GM18502 (cell line): ENCODE results near the gene PSMC2.

Experiments used
- ATAC-seq: cut with Tn5 transposase; IDR thresholded peaks from one replicate; pipeline ENCODE4 v1.9.1; 2021; ENCODE audit warnings: mild to moderate bottlenecking; ENCODE audit not compliant: unreplicated experiment, poor library complexity

The PSMC2 gene

DNA sequence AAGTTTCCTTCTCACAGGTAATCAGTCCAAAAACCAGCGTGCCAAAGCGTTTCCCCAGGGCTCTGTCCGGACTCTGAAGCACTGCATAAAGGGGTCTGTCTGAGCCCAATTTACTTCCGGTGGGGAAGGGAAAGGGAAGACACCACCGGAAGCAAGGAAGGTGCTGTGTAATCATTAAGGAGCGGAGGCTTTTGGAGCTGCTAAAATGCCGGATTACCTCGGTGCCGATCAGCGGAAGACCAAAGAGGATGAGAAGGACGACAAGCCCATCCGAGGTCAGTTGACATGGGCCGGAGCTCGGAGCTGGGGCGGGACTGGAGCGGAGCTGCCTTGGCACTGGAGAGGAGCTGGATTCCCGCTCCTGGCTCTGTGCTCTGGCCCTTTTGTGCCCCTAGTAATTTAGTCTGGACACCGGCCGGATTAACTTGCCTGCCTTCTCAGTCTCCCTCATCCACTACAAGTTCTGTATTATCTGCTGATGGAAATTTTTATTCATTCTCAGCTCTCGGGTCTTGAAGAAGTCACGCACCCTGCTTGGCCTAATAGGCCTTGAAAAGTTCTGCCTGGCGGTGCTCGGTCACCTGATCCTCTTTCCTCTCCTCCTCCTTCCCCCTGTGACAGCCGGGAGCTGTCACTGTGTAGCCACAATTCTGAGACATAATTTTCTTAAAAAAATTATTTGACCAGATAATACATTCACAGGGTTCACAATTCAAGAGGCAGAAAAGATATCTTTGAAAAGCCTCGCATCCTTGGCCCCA, at the start of gene PSMC2:
TSS of gene PSMC2 (plus strand) at position 137 of the 761 bp plus-strand sequence. CDS start at position 206, 69 bp downstream.
- peak; percentile 67 for ATAC-seq

DNA sequence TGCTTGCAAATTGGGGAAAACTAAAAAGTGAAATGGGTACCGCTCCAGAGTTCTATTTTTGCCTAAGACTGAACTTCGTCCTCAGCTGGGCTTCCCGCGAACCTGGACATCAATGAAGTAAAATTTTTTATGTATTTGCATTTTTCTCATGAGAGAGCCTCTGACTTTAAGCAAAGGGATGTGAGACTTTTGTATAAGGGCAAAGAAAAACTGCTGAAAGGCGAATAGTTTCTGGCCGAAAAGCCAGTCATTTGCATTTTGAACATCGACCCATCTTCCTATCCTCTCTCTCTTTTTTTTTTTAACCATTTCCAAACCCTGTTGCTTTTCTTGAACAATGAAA, 49.6 kb upstream of the PSMC2 start:
- ATAC-seq, result peak; percentile 33

DNA sequence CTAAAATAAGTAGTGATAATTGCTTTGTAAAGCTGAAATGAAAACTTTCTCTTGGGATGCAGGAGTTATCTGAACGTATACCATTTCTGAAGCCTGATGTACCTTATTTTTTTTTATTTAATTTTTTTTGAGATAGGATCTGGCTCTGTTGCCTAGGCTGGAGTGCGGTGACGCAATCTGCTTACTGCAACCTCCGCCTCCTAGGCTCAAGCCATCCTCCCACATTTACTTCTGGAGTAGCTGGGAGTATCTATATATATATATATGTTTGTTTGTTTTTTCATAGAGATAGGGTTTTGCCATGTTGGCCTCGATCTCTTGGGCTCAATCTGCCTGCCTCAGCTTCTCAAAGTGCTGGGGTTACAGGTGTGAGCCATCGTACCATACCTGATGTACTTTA, 47.8 kb upstream of the PSMC2 start:
- no peak for ATAC-seq

DNA sequence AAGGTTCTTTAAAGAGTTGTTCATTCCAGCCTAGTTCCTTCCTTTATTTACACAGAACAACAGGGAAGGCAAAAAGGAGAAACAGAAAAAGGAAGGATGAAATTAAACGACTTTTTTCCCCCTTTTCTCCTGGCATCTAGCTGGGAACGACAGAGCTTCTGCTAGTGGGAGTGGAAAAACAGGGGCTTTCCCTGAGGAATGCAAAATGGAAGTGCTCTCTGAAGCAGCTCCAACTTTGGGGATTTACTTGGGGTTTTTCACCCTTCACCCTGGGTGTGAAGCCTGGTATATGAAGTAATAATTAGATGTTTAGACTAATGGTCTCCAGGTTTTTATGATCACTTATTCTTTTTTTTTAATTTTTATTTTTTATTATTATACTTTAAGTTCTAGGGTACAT, 46.0 kb upstream of the PSMC2 start:
- no peak for ATAC-seq

DNA sequence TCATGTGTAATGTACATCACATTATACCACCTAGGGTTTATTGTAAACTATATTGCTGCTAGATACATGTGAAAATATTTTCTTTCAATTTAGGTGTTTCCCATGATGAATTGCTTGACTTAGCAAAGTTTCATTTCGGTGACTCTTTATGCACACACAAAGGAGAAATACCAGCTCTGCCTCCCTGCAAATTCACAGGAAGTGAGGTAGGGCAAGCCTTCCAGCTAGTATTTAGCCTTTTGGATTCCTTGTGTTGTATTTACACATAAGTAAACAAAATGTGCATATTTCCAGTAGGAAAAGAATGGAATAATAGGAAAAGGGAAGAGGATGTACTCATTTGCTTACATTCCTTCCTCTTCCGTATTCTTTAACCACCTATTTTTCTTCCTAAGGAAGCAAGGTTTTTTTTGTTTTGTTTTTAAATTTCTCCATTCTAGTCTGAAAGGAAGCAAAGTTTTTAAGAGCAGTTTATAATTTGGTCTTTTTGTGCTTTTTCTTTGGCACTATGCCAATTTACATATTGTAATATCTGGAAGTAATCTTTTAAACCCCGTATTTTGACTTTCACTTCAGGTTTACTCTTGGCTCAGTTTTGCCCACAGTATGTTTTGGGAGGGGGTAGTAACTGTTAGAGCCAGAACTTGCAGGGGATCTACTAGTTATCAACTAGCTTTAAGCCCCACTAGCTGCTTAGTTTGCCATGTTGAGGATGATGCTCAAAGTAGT, 39.8 kb upstream of the PSMC2 start:
- ATAC-seq, result peak; percentile 45

DNA sequence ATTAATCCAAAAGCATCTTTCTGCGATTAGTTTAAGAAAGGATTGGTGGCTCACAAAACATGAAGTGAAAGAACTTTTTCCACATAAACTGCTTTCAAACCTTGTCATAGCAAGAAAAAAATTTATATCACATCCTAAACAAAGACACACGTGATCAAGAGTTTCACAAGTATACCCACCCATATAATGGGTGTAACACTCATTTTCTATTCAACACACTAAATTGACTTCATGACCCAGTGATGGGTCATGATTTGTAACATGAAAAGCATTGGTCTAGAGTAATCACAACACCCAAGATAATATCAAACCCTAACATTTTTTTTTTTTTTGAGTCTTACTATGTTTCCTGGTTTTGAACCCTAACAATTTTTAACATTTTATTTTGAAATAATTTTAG, 32.6 kb upstream of the PSMC2 start:
- no peak for ATAC-seq

DNA sequence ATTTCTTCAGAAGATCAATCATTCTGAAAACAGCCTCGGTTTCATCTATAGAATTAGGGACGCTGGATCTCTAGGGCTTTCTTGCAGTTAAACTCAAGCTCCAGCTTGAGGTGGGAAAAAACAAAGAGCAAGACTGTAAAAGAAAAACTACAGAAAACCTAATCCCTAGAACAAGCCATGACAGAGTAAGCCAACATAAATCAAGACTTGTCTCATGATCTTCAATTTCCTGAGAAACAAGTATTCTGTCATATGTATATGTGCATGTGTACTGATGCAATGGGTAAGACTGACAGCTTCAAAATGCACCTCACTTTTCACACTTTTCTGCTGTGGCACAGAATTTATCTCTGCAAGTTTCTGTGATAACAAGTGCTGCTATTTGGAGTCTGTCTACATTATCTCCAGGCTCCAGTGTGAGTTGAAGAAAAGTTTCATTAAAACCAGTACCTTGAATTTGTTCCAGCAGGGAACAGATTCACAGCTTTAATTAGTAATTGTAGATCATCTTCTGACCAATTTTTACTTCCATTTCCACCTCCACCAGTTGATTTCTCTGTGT, 31.0 kb upstream of the PSMC2 start:
- no peak for ATAC-seq

DNA sequence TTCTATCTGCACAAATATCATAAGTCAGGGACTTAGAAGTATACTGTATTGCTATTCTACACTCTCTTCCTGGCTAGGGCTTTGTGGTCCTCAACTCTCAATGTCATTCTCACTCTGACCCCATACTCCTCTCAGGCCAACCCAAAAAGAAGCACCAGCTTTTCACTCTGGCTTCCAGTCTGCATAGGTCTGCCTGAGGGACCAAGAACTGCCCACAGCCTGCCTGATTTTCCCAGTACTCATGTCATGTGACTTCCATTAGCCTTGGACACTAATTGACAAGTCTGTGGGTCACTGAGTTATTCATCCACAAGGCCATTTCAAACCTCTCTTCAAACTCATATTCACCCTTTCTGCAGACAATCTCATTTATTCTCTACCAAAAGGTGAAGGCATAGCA, 30.4 kb upstream of the PSMC2 start:
- ATAC-seq, result no peak

DNA sequence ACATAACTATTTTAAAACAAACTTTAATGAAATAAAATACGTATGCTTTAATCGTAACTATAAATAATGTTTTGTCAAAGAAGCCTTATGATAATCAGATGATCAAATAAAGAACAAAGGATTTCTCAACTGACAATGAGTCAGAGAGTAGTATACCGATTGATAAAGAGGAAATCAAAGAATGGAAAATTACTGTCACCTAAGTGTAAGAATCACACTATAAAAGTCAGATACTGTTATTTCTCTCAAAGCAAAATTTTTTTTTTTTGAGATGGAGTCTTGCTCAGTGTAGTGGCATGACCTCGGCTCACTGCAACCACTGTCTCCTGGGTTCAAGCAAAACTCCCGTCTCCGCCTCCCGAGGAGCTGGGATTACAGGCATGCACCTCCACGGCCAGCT, 21.7 kb upstream of the PSMC2 start:
- no peak for ATAC-seq

DNA sequence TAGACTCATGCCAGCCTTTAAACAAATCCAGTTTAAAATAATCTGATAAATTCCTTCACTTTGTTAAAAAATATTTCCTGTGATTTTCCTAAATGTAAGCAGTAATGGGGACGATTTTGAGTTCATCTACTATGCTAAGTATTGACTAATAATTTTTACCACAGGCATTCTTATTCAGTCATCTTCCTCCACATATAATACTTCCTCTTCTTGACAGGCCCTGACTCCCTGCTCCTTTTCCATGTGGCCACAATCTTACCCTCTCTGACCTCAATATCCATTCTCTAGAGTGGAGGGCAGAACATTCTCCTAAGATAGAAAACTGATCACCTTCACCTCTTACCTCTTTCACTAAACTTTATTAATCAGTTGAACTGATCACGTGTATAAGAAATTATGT, 10.7 kb upstream of the PSMC2 start:
- ATAC-seq, result no peak

DNA sequence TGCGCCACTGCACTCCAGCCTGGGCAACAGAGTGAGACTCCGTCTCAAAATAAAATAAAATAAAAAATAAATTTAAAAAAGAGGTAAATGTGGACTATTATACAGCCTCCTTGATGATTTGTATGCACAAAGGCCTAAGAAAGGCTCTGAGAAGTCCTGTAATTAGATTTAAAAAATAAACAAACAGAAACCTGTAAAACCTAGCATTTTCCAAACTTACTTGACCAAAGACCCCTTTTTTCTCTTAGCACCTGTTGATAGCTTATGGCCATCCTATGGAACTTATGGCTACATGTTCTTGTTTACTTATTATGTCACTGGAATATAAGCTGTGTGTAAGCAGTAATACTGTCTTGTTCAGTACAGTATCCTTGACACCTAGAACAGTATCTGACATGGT, 8.6 kb upstream of the PSMC2 start:
- no peak for ATAC-seq

DNA sequence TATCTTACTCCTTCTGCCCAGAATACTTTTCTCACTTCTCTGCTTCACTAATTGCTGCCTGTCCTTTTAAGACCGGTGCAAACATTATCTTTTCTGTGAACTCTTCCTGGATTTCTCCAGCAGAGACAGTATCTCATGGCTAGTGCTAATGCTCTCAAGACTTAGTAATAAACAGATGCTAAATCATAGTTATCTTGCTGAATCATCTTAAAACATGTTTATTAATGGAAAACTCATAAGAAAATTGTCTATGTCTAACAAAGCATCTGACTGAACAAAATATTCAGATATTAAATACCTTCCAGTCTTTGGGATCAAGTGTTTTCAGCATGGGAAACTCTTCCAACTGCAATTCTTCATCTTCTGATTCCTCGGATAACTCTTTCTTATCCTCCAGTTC, 6.0 kb upstream of the PSMC2 start:
- no peak for ATAC-seq

DNA sequence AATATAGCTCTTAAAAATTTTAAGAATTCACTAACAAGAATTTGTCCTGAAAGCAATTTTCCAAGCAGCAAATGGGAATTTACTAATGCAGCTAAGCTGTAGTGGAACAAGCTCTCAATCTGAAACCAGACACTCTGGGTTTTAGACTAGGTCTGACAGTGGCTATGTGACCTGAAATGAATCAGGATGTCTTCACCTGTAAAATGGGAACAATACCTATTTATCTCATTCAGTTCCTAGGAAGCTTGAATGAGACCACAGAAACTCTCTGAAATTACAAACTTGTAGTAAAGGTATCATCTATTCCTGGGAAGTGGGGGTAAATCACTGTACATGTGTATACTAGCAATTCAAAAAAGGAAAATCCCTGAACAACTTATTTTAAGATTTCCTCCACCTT, 4.1 kb upstream of the PSMC2 start:
- no peak for ATAC-seq

DNA sequence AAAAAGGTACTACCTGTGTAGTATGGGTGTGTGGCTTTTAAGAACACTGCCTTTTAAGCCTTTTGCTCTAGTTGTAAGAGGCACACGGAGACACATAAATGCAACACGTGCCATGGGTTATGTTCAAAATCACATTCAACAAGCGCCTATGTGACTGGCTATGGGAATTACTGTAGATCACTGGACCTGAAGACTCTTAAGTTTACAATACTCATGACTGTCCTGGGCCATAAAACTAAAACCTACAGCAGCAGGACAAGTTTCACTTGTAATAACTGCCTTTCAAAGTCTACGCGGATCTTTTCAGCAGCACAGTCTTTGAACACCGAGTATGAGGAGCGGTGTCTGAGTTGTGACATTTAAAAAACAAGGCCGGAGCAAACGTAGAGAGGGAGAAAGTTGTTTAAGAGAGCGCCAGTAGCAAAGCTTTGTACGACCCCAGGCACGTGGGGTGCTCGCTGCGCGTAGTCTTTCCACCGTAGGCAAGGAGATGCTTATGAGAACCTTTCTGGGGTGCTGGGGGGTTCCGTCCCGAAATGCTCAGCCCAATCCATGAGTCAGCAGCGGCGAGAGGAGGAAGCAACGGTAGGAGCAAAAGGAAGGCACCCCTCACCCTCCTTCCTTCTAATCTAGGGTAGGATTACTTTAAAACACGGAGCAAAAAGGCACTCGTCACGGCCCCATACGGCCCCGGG, 3.5 kb upstream of the PSMC2 start:
- ATAC-seq, result peak; percentile 17

DNA sequence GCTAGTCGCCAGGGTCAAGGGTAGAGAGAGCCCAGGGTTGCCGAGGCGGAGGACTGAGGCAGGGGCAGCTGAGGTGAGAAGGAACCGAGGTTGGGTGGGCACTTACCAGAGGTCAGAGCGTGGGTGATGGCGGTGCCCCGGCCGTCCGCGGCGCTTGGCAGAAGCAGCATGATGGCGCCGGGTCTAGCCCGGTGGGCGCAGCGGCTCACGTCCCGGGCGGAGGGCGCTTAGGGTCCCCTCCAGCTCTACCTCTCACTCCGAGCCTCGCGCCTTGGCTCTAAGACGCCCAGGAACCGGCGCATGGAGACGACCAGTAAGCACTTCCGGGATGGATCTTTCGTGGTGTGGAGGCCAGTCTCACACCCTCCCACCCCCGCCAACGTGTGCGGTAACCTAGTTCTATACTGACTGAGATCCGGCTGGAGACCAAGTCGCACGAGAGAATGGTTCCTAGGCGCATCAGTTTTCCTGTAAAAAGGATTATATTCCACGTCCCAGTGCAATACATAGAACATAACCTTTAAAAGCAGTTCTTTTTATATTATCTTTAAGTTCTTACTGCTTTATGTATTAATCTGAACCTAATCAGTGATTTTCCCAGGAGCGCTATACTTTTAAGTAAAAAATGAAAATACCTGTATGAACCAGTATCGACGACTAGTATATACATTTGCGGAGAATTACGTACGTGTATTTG, 2.8 kb upstream of the PSMC2 start, which contains the start of gene DNAJC2:
TSS of gene DNAJC2 (minus strand) at position 315 of the 697 bp plus-strand sequence. CDS start at position 170, 145 bp downstream.
- peak; percentile 80 for ATAC-seq

DNA sequence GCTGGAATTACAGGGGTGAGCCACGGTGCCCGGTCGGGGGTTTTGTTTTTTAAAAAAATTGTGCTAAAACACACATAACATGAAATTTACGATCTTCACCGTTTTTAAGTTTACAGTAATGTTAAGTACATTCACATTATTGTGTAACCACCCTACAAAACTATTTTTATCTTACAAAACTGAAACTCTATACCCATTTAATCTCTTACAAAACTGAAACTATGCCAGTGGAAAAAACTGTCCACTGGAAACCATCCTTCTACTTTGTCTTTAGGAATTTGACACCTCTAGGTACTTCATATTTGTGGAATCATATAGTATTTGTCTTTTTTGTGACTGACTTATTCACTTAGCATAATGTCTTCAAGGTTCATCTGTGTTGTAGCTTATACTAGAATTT, 1.0 kb upstream of the PSMC2 start:
- ATAC-seq, result no peak

DNA sequence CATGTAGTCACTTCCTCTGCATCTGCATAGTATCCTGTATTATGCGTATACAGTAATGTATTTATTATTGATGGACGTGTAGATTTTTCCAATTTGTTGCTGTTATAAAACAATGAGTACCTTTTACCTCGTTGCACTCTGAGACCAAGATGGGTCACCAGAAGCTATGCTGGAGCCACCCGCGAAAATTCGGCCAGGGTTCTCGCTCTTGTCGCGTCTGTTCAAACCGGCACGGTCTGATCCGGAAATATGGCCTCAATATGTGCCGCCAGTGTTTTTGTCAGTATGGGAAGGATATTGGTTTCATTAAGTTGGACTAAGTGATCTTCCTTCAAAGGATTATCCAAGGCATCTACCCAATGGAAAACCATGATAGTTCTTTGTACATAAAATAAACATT, 1.0 kb downstream of the PSMC2 start:
- no peak for ATAC-seq

DNA sequence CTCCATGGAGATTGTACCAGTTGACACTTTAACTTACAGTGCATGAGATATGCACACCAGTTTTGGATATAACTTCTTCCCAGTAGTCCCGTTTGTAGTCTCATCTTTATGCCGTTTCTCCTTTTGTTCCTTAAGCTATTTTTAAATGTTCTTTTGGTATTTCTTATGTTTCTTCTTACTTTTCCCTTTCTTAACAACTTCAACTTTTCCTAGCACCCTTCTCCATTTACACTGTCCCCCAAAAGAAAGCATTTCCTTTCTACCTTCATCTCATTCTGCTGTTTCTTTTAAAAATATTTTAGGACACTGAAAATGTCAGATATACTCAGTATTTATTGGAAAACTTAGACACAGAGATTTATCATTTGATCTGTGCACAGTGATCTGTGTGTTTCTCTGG, 1.5 kb downstream of the PSMC2 start:
- ATAC-seq, result no peak

DNA sequence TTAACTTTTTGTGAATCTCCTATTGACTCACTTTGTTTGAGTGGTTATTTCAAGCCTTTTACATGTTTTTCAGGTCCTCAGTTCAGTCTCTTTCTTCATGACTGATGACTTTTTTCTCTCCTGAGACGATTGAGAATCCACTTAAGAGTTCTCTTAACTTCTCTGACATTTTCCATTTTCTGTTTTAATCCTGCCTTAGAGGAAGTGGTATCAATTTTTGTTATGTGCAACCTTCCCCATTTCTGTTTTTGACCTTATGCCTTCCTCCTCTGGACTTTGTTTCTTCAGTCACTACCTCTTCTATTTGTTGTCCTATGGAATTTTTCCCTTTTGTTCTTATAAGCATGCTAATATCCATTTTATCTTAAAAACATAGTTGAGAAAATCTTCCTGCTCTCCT, 2.4 kb downstream of the PSMC2 start:
- no peak for ATAC-seq

DNA sequence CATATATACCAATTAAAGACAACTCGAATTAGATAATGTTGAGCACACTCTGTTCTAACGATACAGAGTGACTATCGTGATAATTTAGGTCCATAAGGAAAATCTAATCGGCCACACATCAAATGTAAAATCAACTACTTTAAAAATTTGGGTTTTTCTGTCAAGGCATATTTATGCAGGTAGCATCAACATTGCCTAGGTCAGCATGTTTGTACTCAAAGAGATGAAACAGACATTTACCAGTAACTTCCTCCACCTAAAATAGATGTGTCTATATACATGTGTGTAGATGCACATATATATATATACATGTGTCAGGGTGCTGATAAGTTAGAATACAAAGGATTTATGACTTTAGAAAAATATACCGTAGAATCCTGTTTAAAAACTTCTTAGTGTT, 22.0 kb downstream of the PSMC2 start:
- no peak for ATAC-seq
